ENCODE results near the gene BMS1. TPM values are rescaled to one million over a fixed set of nuclear protein-coding genes. Genes with fewer than 3 reads are reported as not detected.

Gene BMS1
- total and polyA plus RNA-seq, 2 of the 13 experiments (the other 11 are each of a cell fraction or from before 2014, with no cell fraction given): 3.9 to 25.2 TPM

GRCh38 chr10:42782446-42783180, at the start of gene BMS1 (continued):
- TF ChIP-seq NKX3-1 (CRISPR knock-in tag; IDR thresholded peaks at IDR 0.05) (peak; percentile 96), ATAD3A (CRISPR knock-in tag; IDR thresholded peaks at IDR 0.05) (no peak), ATF7 (IDR thresholded peaks at IDR 0.05) (0 out of 2 replicates have a peak, but pooled peaks have one; percentile 14), ATF7 (CRISPR knock-in tag; IDR thresholded peaks at IDR 0.05) (peak; percentile 77; the same call in 1 of the 2 replicates), SALL2 (CRISPR knock-in tag; IDR thresholded peaks at IDR 0.05) (peak; percentile 92; the same call in 1 of the 2 replicates), GPBP1L1 (CRISPR knock-in tag; IDR thresholded peaks at IDR 0.05) (no peak), ZNF780A (CRISPR knock-in tag; IDR thresholded peaks at IDR 0.05) (peak; percentile 84; the same call in 1 of the 2 replicates), CEBPB (IDR thresholded peaks at IDR 0.05; ENCODE audit: borderline replicate concordance, low read depth, low read length) (no peak), ZNF30 (CRISPR knock-in tag; IDR thresholded peaks at IDR 0.05) (no peak), RAD51 (IDR thresholded peaks at IDR 0.05; ENCODE audit: borderline replicate concordance) (no peak), MZF1 (CRISPR knock-in tag; IDR thresholded peaks at IDR 0.05; ENCODE audit: borderline replicate concordance) (no peak), ZNF350 (CRISPR knock-in tag; IDR thresholded peaks at IDR 0.05; ENCODE audit: borderline replicate concordance, low read depth) (peak; percentile 98), NFATC3 (CRISPR knock-in tag; IDR thresholded peaks at IDR 0.05) (peak; percentile 90; the same call in 1 of the 2 replicates), KLF13 (CRISPR knock-in tag; IDR thresholded peaks at IDR 0.05) (peak; percentile 72; the same call in 1 of the 2 replicates), NR1H2 (CRISPR knock-in tag; IDR thresholded peaks at IDR 0.05; ENCODE audit: borderline replicate concordance, low read depth) (peak; percentile 84), KDM6A (CRISPR knock-in tag; IDR thresholded peaks at IDR 0.05; ENCODE audit: low read depth) (no peak), ZNF839 (CRISPR knock-in tag; IDR thresholded peaks at IDR 0.05; ENCODE audit: borderline replicate concordance) (0 out of 2 replicates have a peak, but pooled peaks have one; percentile 46), PITX1 (CRISPR knock-in tag; IDR thresholded peaks at IDR 0.05) (peak; percentile 88), NCOA2 (CRISPR knock-in tag; IDR thresholded peaks at IDR 0.05) (peak; percentile 72), RBFOX2 (IDR thresholded peaks at IDR 0.05; ENCODE audit: low read depth, low read length) (peak; percentile 91), CEBPG (CRISPR knock-in tag; IDR thresholded peaks at IDR 0.05) (peak; percentile 45; the same call in 1 of the 2 replicates), ARID2 (CRISPR knock-in tag; IDR thresholded peaks at IDR 0.05; ENCODE audit: borderline replicate concordance) (peak; percentile 41; the same call in 1 of the 2 replicates), ZNF552 (CRISPR knock-in tag; IDR thresholded peaks at IDR 0.05; ENCODE audit: borderline replicate concordance) (peak; percentile 96; the same call in 1 of the 2 replicates), ZSCAN5A (CRISPR knock-in tag; IDR thresholded peaks at IDR 0.05; ENCODE audit: borderline replicate concordance) (peak; percentile 77; the same call in 1 of the 2 replicates), ZBTB4 (CRISPR knock-in tag; IDR thresholded peaks at IDR 0.05; ENCODE audit: borderline replicate concordance) (peak; percentile 91)
